Measurements from ENCODE around the gene FAAP20.

GRCh38 chr1:2175681-2176454 is 18.7 kb downstream of the FAAP20 start:
- TF ChIP-seq IRF1 (CRISPR knock-in tag; IDR thresholded peaks at IDR 0.05) (no peak), CTCF (IDR thresholded peaks at IDR 0.05) (no peak), JUN (CRISPR knock-in tag; IDR thresholded peaks at IDR 0.05) (no peak), NFE2L1 (CRISPR knock-in tag; IDR thresholded peaks at IDR 0.05) (no peak), TEAD4 (CRISPR knock-in tag; IDR thresholded peaks at IDR 0.05) (no peak), CREB1 (CRISPR knock-in tag; IDR thresholded peaks at IDR 0.05) (no peak)
- TF ChIP-seq, protein P1, sequence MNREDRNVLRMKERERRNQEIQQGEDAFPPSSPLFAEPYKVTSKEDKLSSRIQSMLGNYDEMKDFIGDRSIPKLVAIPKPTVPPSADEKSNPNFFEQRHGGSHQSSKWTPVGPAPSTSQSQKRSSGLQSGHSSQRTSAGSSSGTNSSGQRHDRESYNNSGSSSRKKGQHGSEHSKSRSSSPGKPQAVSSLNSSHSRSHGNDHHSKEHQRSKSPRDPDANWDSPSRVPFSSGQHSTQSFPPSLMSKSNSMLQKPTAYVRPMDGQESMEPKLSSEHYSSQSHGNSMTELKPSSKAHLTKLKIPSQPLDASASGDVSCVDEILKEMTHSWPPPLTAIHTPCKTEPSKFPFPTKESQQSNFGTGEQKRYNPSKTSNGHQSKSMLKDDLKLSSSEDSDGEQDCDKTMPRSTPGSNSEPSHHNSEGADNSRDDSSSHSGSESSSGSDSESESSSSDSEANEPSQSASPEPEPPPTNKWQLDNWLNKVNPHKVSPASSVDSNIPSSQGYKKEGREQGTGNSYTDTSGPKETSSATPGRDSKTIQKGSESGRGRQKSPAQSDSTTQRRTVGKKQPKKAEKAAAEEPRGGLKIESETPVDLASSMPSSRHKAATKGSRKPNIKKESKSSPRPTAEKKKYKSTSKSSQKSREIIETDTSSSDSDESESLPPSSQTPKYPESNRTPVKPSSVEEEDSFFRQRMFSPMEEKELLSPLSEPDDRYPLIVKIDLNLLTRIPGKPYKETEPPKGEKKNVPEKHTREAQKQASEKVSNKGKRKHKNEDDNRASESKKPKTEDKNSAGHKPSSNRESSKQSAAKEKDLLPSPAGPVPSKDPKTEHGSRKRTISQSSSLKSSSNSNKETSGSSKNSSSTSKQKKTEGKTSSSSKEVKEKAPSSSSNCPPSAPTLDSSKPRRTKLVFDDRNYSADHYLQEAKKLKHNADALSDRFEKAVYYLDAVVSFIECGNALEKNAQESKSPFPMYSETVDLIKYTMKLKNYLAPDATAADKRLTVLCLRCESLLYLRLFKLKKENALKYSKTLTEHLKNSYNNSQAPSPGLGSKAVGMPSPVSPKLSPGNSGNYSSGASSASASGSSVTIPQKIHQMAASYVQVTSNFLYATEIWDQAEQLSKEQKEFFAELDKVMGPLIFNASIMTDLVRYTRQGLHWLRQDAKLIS (CRISPR knock-in tag; IDR thresholded peaks at IDR 0.05; ENCODE audit: borderline replicate concordance), result no peak
- TF ChIP-seq, protein P2, sequence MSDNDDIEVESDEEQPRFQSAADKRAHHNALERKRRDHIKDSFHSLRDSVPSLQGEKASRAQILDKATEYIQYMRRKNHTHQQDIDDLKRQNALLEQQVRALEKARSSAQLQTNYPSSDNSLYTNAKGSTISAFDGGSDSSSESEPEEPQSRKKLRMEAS (CRISPR knock-in tag; IDR thresholded peaks at IDR 0.05), result no peak
- TF ChIP-seq, protein P3, sequence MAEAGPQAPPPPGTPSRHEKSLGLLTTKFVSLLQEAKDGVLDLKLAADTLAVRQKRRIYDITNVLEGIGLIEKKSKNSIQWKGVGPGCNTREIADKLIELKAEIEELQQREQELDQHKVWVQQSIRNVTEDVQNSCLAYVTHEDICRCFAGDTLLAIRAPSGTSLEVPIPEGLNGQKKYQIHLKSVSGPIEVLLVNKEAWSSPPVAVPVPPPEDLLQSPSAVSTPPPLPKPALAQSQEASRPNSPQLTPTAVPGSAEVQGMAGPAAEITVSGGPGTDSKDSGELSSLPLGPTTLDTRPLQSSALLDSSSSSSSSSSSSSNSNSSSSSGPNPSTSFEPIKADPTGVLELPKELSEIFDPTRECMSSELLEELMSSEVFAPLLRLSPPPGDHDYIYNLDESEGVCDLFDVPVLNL (CRISPR knock-in tag; IDR thresholded peaks at IDR 0.05; ENCODE audit: borderline replicate concordance, low read depth), result no peak

Data from WTC11 (cell line).